H9 (cell line): ENCODE results near the gene RASA3. TPM values are rescaled to one million over a fixed set of nuclear protein-coding genes. Genes with fewer than 3 reads are reported as not detected.

Experiments used
- DNase-seq: peaks from one replicate; pipeline ENCODE4 v3.0.0-alpha.2; 2017
- H2AFZ ChIP-seq: one replicate; pipeline ENCODE4 v1.6.1; 2013; ENCODE audit warnings: mild to moderate bottlenecking, low read length, control low read depth, moderate library complexity
- H2AK5ac ChIP-seq: 2 replicates; pipeline ENCODE4 v1.6.1; 2013; ENCODE audit warnings: low read length, control low read depth, mixed read lengths; ENCODE audit not compliant: insufficient read length
- H2BK120ac ChIP-seq: one replicate; pipeline ENCODE4 v1.6.1; 2013; ENCODE audit warnings: low read depth, mild to moderate bottlenecking, low read length, control low read depth, inconsistent platforms; ENCODE audit not compliant: poor library complexity, severe bottlenecking
- H2BK12ac ChIP-seq: 2 replicates; pipeline ENCODE4 v1.6.1; 2013; ENCODE audit warnings: low read length, control low read depth, mixed read lengths, low read depth; ENCODE audit not compliant: insufficient read length
- H2BK15ac ChIP-seq: 2 replicates; pipeline ENCODE4 v1.6.1; 2013; ENCODE audit warnings: low read depth, low read length, control low read depth
- H2BK20ac ChIP-seq: one replicate; pipeline ENCODE4 v1.6.1; 2013; ENCODE audit warnings: low read depth, mild to moderate bottlenecking, low read length, control low read depth, inconsistent platforms; ENCODE audit not compliant: poor library complexity, severe bottlenecking
- H2BK5ac ChIP-seq: 2 replicates; pipeline ENCODE4 v1.6.1; 2013; ENCODE audit warnings: low read length, control low read depth, mixed read lengths; ENCODE audit not compliant: insufficient read length
- H3K14ac ChIP-seq: 2 replicates; pipeline ENCODE4 v1.6.1; 2013; ENCODE audit warnings: low read length, control low read depth; ENCODE audit not compliant: insufficient read depth
- H3K18ac ChIP-seq: 2 replicates; pipeline ENCODE4 v1.6.1; 2013; ENCODE audit warnings: low read depth, mild to moderate bottlenecking, mixed read lengths, low read length, control low read depth; ENCODE audit not compliant: insufficient read length
- H3K23ac ChIP-seq: 2 replicates; pipeline ENCODE4 v1.6.1; 2013; ENCODE audit warnings: low read length, control low read depth, mixed read lengths, low read depth; ENCODE audit not compliant: insufficient read length
- H3K23me2 ChIP-seq: 2 replicates; pipeline ENCODE4 v1.6.1; 2013; ENCODE audit warnings: low read depth, mild to moderate bottlenecking, mixed read lengths, low read length, control low read depth; ENCODE audit not compliant: insufficient read length, poor library complexity, severe bottlenecking
- H3K27ac ChIP-seq: 2 replicates; pipeline ENCODE4 v1.5.1; 2013; ENCODE audit warnings: low read length, control low read depth, mixed read lengths, low read depth; ENCODE audit not compliant: insufficient read length
- H3K27me3 ChIP-seq: 2 replicates; pipeline ENCODE4 v1.6.1; 2013; ENCODE audit warnings: low read length, control low read depth, inconsistent platforms; ENCODE audit not compliant: insufficient read depth
- H3K4ac ChIP-seq: 2 replicates; pipeline ENCODE4 v1.6.1; 2013; ENCODE audit warnings: low read depth, mild to moderate bottlenecking, control low read depth, inconsistent platforms, low read length, moderate library complexity
- H3K4me1 ChIP-seq: 2 replicates; pipeline ENCODE4 v1.6.1; 2013; ENCODE audit warnings: low read length, control low read depth, inconsistent platforms; ENCODE audit not compliant: insufficient read depth
- H3K4me2 ChIP-seq: 2 replicates; pipeline ENCODE4 v1.6.1; 2013; ENCODE audit warnings: low read length, control low read depth, mixed read lengths; ENCODE audit not compliant: insufficient read length, insufficient read depth
- H3K56ac ChIP-seq: 2 replicates; pipeline ENCODE4 v1.6.1; 2013; ENCODE audit warnings: low read depth, mild to moderate bottlenecking, mixed read lengths, low read length, control low read depth; ENCODE audit not compliant: insufficient read length
- H3K79me1 ChIP-seq: 2 replicates; pipeline ENCODE4 v1.6.1; 2013; ENCODE audit warnings: low read depth, mild to moderate bottlenecking, moderate library complexity, low read length, control low read depth, inconsistent platforms; ENCODE audit not compliant: insufficient read depth, poor library complexity, severe bottlenecking
- H3K79me2 ChIP-seq: 2 replicates; pipeline ENCODE4 v1.6.1; 2013; ENCODE audit warnings: low read length, control low read depth, inconsistent platforms; ENCODE audit not compliant: insufficient read depth
- H3K9ac ChIP-seq: 2 replicates; pipeline ENCODE4 v1.6.1; 2013; ENCODE audit warnings: low read length, control low read depth, mixed read lengths; ENCODE audit not compliant: insufficient read length; ENCODE audit errors: extremely low read depth
- H3K9me3 ChIP-seq: one replicate; pipeline ENCODE4 v1.6.1; 2013; ENCODE audit warnings: low read depth, low read length, inconsistent platforms; ENCODE audit not compliant: control insufficient read depth
- H3T11ph ChIP-seq: one replicate; pipeline ENCODE4 v1.6.1; 2013; ENCODE audit warnings: mild to moderate bottlenecking, low read length, control low read depth, inconsistent platforms
- H4K20me1 ChIP-seq: one replicate; pipeline ENCODE4 v1.6.1; 2013; ENCODE audit not compliant: control insufficient read depth, insufficient read length, insufficient read depth
- H4K5ac ChIP-seq: 2 replicates; pipeline ENCODE4 v1.6.1; 2013; ENCODE audit warnings: low read depth, mild to moderate bottlenecking, mixed read lengths, low read length, control low read depth; ENCODE audit not compliant: insufficient read length
- H4K8ac ChIP-seq: replicated peaks from 2 replicates; pipeline ENCODE4 v1.6.1; 2013; ENCODE audit warnings: low read length, control low read depth, mixed read lengths, low read depth; ENCODE audit not compliant: insufficient read length
- H4K91ac ChIP-seq: 2 replicates; pipeline ENCODE4 v1.6.1; 2013; ENCODE audit warnings: low read depth, mild to moderate bottlenecking, moderate library complexity, mixed read lengths, low read length, control low read depth; ENCODE audit not compliant: insufficient read length
- H3K27ac Mint-ChIP-seq, 3 experiments: 2 replicates in 2 of 3; 3 replicates in 1 of 3; pipeline ENCODE4 v1.8.0; 2020 to 2021; ENCODE audit warnings: mixed read lengths in 3 of 3, mild to moderate bottlenecking in 1 of 3, moderate library complexity in 1 of 3
- H3K27me3 Mint-ChIP-seq: 2 replicates; pipeline ENCODE4 v1.8.0; 2021; ENCODE audit warnings: low read depth, mild to moderate bottlenecking, moderate library complexity, mixed read lengths
- H3K36me3 Mint-ChIP-seq, 3 experiments: 2 replicates in 2 of 3; 3 replicates in 1 of 3; pipeline ENCODE4 v1.8.0; 2020 to 2021; ENCODE audit warnings: low read depth in 3 of 3, mixed read lengths in 3 of 3; ENCODE audit not compliant: insufficient read depth in 1 of 3
- H3K4me1 Mint-ChIP-seq, 2 experiments: 2 replicates each; pipeline ENCODE4 v1.8.0; 2020; ENCODE audit warnings: mixed read lengths in 2 of 2
- H3K4me3 Mint-ChIP-seq, 2 experiments: 2 replicates in 1 of 2; 3 replicates in 1 of 2; pipeline ENCODE4 v1.8.0; 2020 to 2021; ENCODE audit warnings: mild to moderate bottlenecking in 2 of 2, mixed read lengths in 2 of 2, moderate library complexity in 1 of 2
- H3K9me3 Mint-ChIP-seq, 2 experiments: 2 replicates in 1 of 2; 3 replicates in 1 of 2; pipeline ENCODE4 v1.8.0; 2020; ENCODE audit warnings: mild to moderate bottlenecking in 2 of 2, mixed read lengths in 2 of 2, moderate library complexity in 1 of 2
- CTCF ChIP-seq: fragments of 200-600 bp; sonication (generic); conservative IDR thresholded peaks from 3 replicates; pipeline ENCODE4 v1.8.0; 2021; ENCODE audit warnings: antibody characterized with exemption, mild to moderate bottlenecking
- WGBS: extraction: QIAGEN DNeasy Blood & Tissue Kit; methylation state at CpG from one replicate; pipeline ENCODE4 v1.1.7; 2013; ENCODE audit warnings: missing lambda C conversion rate, low lambda C conversion rate, mixed read lengths; ENCODE audit not compliant: insufficient read length; ENCODE audit errors: extremely low coverage; 5-methylcytosine and 5-hydroxymethylcytosine counted together
- total RNA-seq: library from RNA; stranded (reverse); gene quantifications from 2 replicates; pipeline ENCODE4 v1.2.1, GENCODE V29; 2021

RASA3 gene
- total RNA-seq, 1 experiment from 2014 or later = 12.3 TPM

- Histone ChIP-seq H3T11ph (no peak overlapping the region), H3K9me3 (no peaks in the 10 kb centered on the region), H3K79me2 (no peaks in the 10 kb centered on the region), H2AFZ (no peak overlapping the region), H3K4me2 (no peak overlapping the region), H2BK12ac (no peak overlapping the region), H3K27ac (no peak overlapping the region), H4K20me1 (no peaks in the 10 kb centered on the region), H2BK20ac (no peak overlapping the region), H3K14ac (no peak overlapping the region), H3K23ac (no peak overlapping the region), H3K4ac (no peak overlapping the region), H2BK5ac (no peak overlapping the region), H4K91ac (no peak overlapping the region), H4K5ac (no peak overlapping the region), H3K4me1 (no peaks in the 10 kb centered on the region), H3K27me3 (no peaks in the 10 kb centered on the region), H3K79me1 (no peaks in the 10 kb centered on the region), H3K23me2 (no peaks in the 10 kb centered on the region), H2BK120ac (no peak overlapping the region), H3K18ac (no peak overlapping the region), H3K56ac (no peak overlapping the region), H3K9ac (no peak overlapping the region), H2BK15ac (no peak overlapping the region), H4K8ac (no peak overlapping the region), H2AK5ac (no peak overlapping the region)
- Mint-ChIP-seq H3K36me3 (no peaks in the 10 kb centered on the region), H3K27me3 (no peaks in the 10 kb centered on the region; the same call in none of the 2 replicates), H3K4me3 (no peak overlapping the region), H3K9me3 (no peaks in the 10 kb centered on the region), H3K27ac (no peak overlapping the region), H3K4me1 (peaks cover 11 to 13% of the 10 kb centered on the region in 2 experiments)
- WGBS = no CpG with 5 or more reads among the region's 12 CpGs
- no peak for TF ChIP-seq CTCF
- DNase-seq = no peak
Measured at GRCh38 chr13:113937073-113937472, 195.3 kb downstream of the RASA3 start.
